ENCODE data around the gene JPH3.
"Not testable (repeated sequence)": the region's sequence is repeated elsewhere in the genome, so short reads cannot be mapped to it uniquely, and the experiment has no call there.

JPH3 gene

DNA sequence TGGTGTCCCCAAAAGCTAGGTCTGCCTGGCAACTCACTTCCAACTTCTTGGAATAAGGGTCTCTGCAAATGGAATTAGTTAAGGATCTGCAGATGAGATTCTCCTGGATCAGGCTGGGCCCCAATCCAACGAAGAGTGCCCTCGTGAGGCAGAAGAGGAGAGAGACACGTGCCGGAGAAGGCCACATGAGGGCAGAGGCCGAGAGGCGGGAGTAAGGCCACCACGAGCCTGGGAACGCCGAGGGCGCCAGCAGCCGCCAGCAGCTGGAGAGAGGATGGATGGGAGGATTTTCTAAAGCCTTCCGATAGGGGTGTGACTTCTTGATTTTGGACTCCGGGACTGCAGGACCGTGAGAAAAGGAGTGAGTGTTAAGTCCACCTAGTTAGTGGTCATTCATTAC lies 76.3 kb downstream of the JPH3 start:
- no peak for DNase-seq (ENCODE audit: low read depth in 2 of 2, low spot score in 1 of 2)

DNA sequence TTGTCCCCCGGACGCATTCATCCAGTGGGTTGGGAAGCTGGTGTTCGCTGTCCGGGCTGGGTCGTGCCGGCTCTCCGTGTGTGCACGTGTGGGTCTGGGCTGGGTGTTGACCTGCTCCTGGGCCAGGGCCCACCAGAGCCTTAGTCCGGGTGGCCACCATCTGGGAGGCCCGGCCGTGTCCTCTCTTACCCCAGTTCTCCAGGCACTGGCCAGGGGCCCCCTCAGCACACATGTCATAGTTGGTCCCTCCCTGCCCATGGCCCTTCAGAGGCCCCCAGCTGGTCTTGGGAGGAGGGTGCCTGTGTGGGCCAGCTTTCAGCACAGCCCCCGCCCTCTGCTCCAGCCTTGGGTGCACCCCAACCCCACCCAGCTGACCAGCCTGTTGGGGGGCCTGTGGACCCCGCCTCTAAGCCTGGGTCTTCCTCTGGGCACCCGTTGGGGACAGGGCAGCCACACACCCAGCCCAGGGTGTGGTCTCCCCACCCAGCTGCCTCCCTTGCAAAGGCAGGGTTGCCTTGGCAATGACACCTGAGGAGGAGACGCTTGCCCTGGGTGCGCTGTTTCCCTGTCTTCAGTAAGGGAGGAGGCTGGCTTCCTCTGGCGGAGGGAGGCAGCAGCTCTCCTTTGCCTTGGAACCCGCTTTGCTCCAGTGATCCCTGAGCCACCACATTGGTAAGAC lies 77.4 kb downstream of the JPH3 start:
- DNase-seq (ENCODE audit: low read depth in 2 of 2, low spot score in 1 of 2), result no peak

DNA sequence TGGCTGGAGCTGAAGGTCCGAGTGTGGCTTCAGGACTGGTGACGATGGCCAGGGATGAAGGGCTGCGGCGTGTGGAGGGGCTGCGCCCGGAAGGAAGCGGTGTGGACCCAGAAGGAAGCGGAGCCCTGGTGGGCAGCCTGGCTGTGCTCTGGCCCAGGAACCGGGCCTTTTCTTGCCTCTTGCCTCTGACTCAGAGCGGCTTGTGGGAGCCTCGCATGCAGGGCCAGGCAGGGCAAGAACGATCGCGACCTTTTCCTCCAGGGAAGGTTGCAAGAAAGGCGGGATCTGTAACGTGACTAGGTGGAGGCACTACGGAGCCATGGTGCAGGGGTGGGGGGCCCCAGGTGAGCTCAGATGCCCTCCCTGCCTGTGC lies 78.0 kb downstream of the JPH3 start:
- DNase-seq (ENCODE audit: low read depth in 2 of 2, low spot score in 1 of 2), result no peak

DNA sequence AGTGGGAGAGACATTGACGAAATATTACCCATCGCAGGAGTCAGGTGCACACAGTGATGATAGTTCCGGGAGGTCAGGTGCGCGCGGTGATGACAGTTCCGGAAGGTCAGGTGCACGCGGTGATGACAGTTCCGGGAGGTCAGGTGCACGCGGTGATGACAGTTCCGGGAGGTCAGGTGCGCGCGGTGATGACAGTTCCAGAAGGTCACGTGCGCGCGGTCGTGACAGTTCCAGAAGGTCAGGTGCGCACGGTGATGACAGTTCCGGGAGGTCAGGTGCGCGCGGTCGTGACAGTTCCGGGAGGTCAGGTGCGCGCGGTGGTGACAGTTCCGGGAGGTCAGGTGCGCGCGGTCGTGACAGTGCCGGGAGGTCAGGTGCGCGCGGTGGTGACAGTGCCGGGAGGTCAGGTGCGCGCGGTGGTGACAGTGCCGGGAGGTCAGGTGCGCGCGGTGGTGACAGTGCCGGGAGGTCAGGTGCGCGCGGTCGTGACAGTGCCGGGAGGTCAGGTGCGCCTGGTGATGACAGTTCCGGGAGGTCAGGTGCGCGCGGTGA lies 78.8 kb downstream of the JPH3 start:
- DNase-seq (ENCODE audit: low read depth in 2 of 2, low spot score in 1 of 2), result not testable (repeated sequence)

DNA sequence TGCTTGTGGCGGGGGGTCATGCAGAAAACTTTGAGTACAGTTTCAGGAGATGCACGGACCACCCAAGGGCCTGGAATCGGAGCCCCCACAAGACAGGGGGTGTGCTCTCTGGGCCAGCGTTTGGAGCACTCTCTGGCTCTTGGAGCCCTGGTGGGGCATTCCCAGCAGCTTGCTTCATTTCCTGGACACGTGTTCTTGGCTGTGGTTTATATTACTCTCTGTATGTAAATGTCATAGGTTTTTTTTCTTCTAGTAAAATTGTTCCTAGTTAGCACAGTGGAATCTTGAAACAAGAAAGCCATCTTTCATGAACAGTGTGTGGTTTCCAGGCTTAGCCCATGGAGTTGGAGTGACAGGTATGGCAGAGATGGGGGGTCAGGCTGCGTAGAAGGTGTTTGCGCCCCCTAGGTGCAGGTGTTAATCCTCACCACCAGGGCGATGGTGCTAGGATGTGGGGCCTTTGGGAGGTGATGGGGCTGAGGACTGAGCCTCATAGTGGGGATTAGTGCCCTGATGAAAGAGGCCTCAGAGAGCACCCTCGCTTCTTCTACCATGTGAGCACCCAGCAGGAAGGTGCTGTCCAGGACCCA lies 79.8 kb downstream of the JPH3 start:
- no peak for DNase-seq (ENCODE audit: low read depth in 2 of 2, low spot score in 1 of 2)

DNA sequence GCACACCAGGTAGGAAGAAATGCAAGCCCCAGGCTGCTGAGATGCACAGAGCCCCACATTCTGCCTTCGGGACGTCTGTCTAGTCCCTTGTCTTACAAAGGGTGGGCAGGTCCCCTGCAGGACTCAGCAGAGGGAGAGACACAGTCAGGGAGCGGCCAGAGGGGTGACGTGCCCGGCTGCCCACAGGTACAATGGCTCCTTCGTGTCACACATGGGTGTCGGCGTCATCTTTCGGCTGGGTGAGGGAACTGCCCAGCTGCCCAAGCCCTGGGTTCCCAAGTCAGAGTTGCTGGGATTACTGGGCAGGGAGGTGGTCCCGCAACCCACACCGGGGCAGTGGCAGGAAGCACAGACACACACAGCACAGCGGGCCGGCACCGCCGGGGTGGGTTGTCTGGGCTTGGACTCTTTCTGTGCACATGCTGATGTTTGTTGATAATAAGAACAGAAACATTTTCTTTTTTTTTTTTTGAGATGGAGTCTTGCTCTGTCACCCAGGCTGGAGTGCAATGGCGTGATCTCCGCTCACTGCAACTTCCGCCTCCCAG lies 80.6 kb downstream of the JPH3 start:
- no peak for DNase-seq (ENCODE audit: low read depth in 2 of 2, low spot score in 1 of 2)

DNA sequence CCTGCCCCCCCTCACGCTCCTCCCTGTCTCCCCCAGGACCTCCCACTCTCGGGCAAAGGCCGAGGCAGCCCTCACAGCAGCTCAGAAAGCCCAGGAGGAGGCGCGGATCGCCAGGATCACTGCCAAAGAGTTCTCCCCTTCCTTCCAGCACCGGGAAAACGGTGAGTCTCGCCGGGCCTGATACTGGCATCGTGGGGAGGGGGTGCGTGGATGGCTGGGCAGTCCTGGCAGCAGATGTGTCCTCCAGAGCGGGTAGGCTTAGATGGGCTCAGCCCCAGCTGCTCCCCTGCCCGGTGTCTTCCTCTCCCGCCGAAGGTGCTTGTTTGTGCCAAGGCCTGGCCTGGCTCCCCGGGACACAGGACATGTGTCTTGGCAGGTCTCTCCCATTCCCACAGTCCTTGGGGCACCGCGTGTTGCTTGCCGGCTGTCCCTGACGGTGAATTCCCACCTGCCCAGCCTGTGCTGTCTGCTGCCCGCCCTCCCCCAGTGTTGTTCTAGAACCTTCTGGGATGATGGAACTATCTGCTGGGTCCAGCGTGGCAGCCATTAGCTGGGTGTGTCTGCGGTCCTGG lies 81.9 kb downstream of the JPH3 start:
- no peak for DNase-seq (ENCODE audit: low read depth in 2 of 2, low spot score in 1 of 2)

DNA sequence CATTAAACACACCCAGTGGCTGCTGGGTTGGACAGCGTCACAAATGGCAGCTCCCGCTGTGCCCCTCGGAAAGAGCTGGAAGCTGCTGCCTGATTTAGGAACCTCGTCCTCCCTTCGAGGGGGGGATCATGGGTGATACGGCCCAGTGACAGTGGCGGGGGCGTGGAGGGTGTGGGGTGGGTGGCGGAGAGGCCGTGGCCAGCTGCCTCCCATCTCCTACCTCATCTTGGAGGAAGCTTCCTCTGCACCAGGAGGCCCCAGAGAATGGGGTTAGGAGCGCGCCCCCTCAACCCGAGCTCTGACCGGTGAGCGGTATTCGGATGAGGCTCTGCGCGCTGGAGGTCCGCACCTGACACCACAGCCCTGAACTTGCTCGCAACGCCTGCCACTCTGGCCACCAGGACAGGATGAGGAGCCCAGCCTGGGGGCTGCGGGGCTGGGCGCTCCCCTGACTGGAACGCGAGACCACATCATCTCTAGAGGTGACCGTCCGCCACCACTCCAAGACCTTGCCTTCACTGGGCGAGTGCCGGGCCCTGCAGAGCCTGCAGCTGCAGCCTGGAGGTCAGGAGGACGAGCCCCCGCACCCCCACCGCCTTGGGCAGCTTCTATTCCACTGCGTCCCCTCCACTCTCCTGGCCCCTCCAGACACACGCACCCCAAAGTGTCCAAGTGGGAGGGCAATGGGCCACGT lies 82.5 kb downstream of the JPH3 start:
- DNase-seq (ENCODE audit: low read depth in 2 of 2, low spot score in 1 of 2), result no peak

DNA sequence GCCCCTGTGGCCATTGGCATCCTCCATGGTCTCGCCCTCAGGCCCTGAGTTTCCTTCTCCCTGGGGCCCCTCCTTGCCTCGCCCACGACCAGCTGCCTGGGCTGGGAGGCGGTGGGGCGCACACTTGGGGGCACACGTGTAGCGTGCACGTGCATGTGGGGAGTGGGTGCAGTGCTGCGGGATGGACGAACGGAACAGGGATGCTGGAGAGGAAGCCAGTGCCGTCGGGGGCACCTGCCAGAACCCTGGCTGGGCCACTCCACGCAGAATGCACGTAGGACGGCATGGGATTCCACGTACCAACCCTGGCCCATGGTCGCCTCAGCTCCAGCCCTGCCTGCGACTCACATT lies 83.1 kb downstream of the JPH3 start:
- no peak for DNase-seq (ENCODE audit: low read depth in 2 of 2, low spot score in 1 of 2)

DNA sequence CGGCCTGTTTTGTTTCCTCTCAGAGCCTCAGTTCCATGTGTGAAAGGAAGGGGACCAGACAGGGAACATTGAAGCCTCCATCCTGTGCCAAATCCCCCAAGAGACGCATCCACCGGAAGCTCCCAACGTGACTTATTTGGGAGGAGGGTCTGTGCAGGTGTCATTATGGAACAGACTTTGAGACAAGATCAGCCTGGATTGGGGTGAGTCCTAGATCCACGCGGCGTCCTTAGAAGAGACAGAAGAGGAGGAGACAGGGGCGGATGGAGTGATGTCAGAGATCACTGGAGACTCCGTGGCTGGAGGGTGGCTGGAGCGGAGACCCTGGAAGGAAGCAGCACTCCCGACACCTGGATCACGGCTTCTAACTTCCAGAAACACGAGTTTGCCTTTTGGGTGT lies 83.5 kb downstream of the JPH3 start:
- no peak for DNase-seq (ENCODE audit: low read depth in 2 of 2, low spot score in 1 of 2)

DNA sequence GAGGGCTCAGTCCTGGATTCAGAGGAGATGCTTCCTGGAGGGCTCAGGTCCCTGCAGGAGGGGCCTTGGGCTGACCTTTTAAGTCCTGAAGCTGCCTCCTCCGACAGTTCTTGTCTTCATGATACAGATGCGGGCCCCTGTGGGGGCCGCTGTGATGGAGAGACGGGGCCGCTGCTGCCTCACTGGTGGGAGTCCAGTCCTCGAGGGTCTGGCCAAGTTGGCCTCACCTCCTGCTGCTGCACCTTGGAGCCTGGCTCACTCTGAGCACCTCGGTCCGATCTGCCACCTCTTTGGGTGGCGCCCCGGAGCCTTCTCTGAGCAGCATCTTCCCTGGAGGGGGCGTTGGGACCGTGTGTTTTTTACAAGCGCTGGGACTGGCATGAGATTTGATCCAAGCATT lies 84.4 kb downstream of the JPH3 start:
- DNase-seq (ENCODE audit: low read depth in 2 of 2, low spot score in 1 of 2), result no peak

DNA sequence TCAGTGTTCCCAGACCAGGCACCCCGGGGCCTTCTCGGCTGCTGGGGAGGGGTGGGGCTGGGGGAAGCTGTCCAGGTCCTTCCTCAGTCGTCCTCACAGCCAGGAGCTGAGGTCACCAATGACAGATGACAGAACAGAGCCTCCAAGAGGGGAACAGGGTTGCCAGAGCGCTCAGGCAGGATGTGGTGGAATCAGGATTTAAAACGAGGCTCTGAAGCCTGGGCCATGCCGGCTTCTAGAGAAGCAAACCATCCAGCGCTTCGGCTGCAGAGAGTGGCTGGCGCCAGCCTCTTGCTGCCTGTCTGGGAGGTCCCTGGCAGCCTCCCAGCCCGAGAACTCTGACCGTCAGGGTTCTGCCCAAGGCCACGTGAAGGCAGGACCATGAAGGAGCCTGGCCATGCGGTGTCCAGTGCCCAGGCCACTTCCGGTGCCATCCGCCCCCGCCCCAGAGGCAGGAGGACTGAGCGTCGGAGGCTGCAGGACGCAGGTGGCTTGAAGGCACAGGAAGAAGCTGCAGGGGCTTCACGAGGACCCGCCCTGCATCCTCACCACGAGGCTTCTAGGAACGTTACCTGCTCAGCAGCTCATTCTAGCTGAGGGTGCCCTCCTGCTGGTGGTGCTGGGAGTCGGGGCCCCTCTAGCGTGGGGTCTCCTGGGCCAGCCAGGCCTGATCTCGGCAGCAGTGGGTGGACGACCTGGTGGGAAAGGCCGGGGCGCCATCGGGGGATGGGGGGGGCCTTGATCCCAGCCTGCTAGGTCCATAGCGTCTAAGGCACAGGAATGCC lies 85.0 kb downstream of the JPH3 start:
- DNase-seq (ENCODE audit: low read depth in 2 of 2, low spot score in 1 of 2), result no peak

DNA sequence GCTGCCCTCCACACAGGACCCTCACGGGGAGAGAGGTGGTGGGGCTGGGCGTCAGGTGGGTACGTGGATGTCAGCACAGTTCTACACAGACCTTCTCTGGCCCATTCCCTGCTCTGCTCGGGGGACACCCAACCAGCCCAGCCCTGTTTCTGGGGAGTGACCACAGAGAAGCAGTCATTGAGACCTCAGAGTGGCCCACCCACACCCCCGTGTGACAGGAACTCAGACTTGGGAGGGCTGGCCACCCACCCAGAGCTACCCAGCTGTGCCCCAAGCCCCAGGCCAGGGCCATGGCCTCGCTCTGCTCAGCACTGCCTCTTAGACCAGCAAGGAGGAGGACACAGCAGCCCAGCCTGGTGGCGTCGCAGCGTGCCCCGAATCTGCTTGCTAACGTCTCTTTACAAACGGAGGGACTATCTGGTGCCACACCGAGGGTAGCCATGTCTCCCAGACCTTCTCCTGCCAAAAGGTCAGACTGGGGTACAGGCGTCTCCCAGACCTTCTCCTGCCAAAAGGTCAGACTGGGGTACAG lies 85.8 kb downstream of the JPH3 start:
- no peak for DNase-seq (ENCODE audit: low read depth in 2 of 2, low spot score in 1 of 2)

DNA sequence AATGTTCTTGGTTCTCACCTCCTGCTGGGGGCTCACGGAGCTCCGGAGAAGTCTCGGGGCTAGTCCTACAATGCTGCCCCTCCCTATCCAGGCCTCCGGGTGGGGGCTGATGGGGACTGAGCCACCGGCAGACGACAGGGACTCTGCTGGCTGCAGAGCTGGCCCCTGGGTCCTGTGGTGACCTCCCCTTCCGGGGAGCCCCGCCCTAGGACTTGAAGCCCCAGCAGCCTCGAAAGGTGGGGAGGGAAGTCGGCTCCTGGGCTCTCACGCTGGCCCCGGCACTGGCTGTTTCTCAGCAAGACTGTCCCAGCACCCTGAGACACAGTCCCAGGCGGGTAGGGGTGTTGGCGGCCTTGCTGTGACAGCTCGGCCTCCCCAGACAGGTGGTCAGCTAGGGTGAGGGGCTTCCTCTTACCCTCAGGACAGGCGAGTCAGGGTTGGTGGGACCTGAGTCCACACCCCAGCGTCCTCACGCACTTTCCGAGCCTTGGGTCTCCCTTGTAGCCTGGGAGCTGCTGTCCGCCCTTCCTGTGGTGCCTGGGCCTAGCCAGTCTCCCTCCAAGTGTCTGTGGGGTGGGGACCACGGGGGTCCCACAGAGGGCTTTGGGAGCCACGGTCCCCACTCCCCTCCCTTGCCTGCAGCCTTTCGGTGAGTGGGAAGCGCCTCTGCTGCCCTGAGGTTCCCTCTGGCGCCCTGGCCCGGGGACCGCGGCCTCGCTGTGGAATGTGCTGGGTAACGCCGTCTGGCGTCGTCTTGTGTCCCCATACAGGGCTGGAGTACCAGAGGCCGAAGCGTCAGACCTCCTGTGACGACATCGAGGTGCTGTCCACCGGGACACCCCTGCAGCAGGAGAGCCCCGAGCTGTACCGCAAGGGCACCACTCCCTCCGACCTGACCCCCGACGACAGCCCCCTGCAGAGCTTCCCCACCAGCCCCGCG lies 86.8 kb downstream of the JPH3 start:
- no peak for DNase-seq (ENCODE audit: low read depth in 2 of 2, low spot score in 1 of 2)

DNA sequence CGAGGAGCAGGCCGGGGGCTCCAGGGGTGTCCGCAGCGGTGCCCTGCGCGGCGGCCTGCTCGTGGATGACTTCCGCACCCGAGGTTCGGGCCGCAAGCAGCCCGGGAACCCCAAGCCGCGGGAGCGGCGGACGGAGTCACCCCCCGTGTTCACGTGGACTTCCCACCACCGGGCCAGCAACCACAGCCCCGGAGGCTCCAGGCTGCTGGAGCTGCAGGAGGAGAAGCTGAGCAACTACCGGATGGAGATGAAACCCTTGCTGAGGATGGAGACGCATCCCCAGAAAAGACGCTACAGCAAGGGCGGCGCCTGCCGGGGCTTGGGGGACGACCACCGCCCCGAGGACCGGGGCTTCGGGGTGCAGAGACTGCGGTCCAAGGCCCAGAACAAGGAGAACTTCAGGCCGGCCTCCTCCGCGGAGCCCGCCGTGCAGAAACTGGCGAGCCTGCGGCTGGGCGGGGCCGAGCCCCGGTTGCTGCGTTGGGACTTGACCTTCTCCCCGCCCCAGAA lies 87.7 kb downstream of the JPH3 start:
- DNase-seq (ENCODE audit: low read depth in 2 of 2, low spot score in 1 of 2), result no peak

DNA sequence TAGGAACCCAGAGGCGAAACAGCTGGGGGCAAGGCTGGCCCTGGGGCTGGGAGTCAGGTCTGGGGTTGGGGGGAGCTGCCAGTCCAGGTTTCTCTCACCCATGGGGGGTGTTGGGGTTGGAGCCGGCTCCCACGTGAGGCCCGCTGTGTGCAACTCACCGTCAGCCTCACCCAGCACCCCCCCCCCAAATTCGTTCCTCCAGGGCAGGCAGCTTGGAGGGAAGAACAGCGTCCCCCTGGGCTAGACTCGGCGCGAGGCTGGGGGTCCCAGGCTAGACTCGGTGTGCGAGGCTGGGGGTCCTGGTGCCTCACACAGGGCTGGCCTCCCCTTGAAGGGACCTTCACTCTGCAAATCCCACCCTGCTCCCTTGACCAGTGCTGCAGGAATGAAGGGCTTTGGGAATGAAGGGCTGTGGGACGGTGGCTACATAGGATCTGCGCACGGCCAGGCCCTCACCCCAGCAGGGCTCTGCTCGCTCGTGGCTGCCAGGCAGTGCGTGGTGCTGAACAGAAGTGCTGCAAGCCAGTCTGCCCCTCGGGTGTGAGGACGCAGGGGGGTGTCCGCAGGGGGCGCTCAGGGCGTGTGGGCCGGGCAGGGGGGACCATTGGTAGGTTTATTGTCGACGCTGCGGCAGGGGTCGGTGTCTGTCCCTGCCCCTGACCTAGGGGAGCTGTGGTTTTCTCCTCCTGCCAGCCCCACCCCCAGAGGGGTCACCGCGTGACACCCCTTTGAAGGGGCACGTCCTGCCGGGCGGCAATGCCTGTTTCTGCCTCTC lies 88.8 kb downstream of the JPH3 start:
- DNase-seq (ENCODE audit: low read depth in 2 of 2, low spot score in 1 of 2), result no peak

DNA sequence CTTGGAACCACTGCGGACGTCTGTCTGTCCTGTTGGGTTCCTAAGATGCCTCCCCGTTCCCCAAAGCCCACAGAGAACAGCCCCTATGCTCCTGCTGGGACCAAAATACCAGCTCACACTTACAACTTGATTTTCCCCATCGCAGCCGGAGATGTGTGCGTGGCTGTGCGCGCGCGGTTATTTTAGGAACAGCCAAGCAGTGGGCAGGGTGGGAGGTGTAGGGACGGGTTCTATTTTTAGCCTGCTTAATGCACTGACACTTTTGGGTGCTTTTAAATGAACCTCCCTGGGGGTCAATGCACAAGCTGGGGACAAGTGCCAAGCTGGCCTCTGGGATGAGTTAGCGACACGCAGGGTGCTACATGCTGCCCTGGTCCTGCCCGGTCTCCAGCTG lies 89.4 kb downstream of the JPH3 start:
- DNase-seq (ENCODE audit: low read depth in 2 of 2, low spot score in 1 of 2), result no peak

DNA sequence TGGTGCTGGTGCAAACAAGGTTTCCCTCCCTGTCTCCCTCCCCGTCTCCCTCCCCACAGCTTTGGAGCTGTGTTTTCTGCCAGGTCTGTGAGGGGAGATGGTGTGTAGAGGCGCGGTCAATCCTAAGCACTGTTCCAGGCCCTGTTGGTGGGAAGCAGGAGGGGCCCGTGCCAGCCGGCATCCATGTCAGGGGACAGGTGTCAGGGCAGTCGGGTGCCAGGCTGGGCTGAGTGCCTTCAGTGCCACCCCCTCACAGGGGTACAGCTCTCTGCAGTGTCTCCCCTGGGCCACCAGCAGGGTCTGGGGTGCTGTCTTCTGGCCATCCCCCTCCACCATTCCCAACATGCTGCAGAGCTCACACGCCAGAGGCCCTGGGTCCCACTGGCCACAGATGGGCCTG lies 89.9 kb downstream of the JPH3 start:
- no peak for DNase-seq (ENCODE audit: low read depth in 2 of 2, low spot score in 1 of 2)

DNA sequence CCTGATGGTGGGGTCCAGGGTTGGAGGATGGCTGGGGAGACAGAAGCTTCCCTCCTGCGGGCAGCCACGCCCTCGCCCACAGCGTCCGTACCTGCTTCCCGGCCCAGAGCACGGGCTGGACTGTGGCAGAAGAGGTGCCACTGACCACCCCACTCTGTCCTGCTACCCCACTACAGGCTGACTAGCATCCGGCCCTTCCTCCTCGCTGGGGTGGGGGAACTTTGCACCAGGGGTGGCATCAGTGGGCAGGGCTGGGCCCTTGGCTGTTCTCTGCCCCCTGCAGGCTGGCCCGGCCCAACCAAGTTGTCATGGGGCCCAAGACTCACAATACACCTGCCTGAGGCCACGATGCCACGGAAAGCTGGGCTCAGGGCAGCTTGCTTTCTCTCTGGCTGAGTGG lies 90.4 kb downstream of the JPH3 start:
- no peak for DNase-seq (ENCODE audit: low read depth in 2 of 2, low spot score in 1 of 2)

Measured in stimulated activated CD8-positive, alpha-beta memory T cell treated with anti-CD3 and anti-CD28 coated beads, Interleukin-4, amount 100 ng/mL, for 4 hours (primary cell).